Activated T-cell treated with anti-CD3 and anti-CD28 coated beads, Interleukin-2, amount 50 U/mL, for 1 hour (primary cell): ENCODE measurements around the gene ENAH.

Source experiments
- DNase-seq: peaks from one replicate; pipeline ENCODE4 v3.0.0-alpha.2; 2020

The ENAH gene

GRCh38 chr1:225469051-225469450 lies 183.9 kb downstream of the ENAH start:
- no peak for DNase-seq

DNA sequence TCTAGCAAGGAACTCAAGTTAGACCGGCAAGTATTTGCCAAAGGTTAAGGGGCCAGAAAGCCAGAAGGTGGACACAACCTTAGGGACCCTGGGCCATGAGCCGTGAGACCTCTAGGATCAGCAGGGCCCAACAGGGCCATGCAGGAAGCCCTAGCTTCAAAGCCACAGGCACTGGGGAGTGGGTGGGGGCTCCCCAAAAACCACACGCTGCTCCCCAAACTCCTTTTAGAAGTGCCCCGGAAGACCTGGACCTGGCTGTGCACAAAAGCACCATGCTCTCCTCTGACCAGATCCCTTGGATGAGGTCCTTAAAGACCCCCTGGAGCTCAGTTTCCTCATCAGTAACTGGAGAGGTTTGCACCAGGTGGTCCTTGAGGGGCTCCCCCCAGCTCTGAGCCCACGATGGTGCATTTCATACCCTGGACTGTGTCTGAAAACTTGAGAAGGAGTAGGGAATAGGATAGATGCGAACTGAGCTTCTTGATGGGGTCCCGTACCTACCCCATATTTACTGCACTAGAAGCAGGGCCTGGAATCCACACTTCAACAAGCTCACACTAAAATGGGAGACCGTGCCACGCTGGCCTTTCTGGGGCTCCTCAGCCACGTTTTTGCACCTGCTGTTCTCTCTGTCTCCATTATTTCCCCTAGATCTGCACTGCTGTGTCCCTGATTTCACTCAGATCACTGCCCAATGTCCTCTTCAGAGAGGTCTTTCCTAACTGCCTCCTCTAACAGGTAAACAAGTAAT lies 184.5 kb downstream of the ENAH start:
- no peak for DNase-seq

- peak; percentile 82 for DNase-seq
These were observed 185.5 kb downstream of the ENAH start for GRCh38 chr1:225467193-225468020.

GRCh38 chr1:225466848-225467192 lies 186.1 kb downstream of the ENAH start:
- DNase-seq, result no peak

DNA sequence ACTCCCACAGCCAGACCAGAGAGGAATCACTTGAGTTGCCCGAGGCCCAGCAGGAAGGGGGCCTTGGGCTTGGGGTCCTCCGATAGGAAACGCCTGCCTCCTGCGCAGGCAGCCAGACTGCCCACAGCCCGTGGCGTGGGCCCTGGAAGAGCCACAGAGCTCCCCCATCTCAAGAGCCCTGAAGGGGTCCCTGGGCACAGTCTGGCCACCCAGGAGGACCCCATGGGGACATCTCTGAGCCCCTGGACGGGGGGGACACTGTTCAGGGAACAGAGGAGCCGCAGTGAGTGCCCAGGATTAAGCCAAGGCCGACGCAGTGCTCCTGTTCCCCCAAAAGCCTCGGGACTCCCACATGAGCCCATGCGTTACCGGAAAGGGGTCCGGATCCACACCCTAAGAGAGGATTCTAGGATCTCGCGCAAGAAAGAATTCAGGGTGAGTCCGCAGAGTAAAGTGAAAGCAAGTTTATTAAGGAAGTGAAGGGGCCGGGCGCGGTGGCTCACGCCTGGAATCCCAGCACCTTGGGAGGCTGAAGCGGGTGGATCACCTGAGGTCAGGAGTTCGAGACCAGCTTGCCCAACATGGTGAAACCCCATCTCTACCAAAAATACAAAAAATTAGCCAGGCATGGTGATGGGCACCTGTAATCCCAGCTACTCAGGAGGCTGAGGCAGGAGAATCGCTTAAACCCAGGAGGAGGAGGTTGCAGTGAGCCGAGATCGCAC lies 187.0 kb downstream of the ENAH start:
- DNase-seq, result no peak

GRCh38 chr1:225464851-225465792 lies 187.8 kb downstream of the ENAH start:
- DNase-seq, result no peak

DNA sequence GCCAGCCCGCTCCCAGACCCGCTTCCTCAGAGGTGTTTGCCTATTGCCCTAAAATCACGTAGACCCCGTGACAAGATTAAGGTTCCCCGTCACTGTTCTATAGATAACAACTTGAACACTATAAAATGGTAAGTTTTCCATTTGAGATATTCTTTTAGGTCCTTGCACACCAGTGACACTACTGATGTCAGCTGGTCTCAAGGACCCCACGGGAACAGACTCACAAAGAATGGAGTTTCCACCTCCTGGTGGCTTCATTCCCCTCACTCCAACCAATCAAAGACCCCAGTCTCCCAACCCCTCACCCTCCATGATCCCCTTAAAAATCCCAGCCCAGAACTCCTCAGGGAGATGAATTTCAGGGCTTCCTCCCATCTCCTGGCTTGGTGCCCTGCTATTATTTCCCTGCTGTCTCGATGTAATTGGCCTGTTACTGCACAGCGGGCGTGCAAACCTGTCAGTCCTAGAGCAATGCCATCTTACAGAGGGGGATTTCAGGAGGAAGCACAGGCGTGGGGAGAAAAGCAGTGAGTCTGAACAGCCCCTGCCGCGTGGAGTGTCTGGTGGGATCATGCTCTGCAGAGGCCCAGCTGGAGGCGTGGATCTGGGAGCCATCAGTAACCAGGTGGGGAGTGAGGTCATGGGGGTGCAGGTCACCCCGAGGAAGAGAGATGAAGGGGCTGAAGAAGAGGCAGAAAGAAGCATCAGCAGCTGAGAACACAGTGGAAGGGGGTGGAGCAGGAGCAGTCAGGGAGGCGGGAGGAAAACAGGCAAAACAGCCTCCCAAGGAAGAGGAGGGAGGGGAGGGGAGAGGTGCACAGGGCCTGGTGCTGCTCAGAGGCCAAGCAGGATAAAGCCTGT lies 190.0 kb downstream of the ENAH start:
- DNase-seq, result no peak

DNA sequence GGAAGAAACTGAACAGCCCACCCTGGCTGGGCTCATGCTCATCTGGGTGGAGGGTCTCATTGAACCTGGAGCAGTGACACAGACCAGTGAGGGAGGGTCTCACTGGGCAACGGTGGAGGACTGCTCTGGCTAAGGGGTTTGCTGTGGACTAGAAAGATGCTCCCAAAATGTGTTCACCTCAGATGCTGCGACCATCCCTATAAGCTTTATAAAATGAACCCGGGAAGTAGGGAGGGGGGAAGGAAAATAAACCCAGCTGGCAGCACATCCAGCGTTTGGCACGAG lies 190.6 kb downstream of the ENAH start:
- DNase-seq, result no peak

GRCh38 chr1:225461533-225462428 lies 191.1 kb downstream of the ENAH start:
- no peak for DNase-seq

- DNase-seq, result no peak
These were observed 192.0 kb downstream of the ENAH start for GRCh38 chr1:225460737-225461532.

DNA sequence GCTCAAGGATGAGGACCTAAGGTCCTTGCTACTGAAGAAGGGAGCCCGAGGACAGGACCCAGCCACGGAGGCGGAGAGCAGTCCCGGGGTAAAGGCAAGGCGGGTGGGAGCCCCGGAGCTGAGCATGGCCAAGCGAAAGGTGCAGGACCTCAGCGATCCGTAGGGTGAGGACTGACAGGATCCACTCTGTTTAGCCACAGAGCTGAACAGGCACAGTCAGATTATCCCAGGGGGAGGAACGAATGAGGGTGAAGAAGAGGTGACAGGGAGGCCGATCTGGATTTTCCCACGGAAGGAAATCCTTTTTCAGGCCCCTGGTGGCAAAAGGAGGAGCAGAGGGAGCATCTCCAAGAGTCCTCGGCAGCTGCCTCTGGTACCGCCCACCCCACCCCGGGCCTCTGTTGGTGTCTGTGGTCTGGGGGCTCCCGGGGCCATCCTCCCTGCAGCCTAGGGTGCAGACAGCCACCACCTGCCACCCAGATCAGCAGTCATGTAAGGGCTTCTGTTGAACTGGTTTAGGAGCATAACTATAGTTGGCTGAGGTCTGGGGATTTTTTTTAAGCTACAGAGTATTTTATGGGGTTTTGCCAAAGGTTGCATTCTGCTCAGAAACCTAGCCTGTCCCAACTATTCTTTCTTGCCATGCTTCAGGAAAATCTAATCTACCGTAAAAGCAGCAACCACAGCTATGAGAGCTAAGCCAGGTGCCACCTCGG lies 192.7 kb downstream of the ENAH start:
- no peak for DNase-seq

DNA sequence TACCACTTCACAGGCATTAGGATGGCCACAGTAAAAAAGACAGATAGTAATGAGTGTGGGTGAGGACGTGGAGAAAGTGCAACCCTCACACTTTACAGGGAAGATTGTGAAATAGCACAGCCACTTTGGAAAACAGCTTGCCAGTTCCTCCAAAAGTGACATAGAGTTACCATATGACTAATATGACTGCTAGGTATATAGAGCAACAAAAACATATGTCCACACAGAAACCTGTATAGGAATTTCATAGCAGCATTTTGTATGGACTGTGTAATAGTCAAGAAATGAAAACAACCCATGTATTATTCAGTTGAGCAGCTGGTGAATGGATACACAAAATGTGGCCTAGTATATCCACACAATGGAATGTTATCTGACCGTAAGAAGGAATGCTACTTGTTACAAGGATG lies 194.7 kb downstream of the ENAH start:
- DNase-seq, result no peak

DNA sequence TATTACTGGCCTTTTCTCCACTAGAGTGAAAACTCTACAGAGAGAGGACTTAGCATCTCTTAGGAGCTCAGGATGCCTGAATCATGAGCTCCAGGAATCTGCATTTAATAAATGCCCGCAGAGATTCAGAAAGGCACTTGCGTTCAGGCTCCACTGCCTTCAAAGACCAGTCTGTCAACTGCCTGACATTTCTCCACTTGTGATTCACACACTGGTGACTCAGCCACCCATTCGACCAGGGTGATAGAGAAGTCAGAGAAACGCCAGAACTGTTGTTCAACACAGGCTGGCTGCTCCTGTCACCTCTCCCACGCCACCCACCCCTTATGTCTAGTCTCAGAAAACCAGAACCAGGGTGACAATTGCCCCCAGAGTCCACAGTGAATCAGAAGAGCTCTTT lies 198.2 kb downstream of the ENAH start:
- DNase-seq, result no peak

- no peak for DNase-seq
These were observed 198.9 kb downstream of the ENAH start for GRCh38 chr1:225453797-225454648.

- no peak for DNase-seq
These were observed 200.9 kb downstream of the ENAH start for GRCh38 chr1:225451840-225452515.

- DNase-seq, result no peak
These were observed 201.6 kb downstream of the ENAH start for GRCh38 chr1:225451340-225451739.

GRCh38 chr1:225450491-225451191 lies 202.3 kb downstream of the ENAH start:
- no peak for DNase-seq
